Activated T-cell treated with anti-CD3 and anti-CD28 coated beads, Interleukin-2, amount 50 U/mL, for 24 hours (primary cell): ENCODE data around the gene OLFM1.
"Not testable (repeated sequence)": the region's sequence is repeated elsewhere in the genome, so short reads cannot be mapped to it uniquely, and the experiment has no call there.

Experiments used
- DNase-seq: peaks from one replicate; pipeline ENCODE4 v3.0.0-alpha.2; 2020
- H3K27ac Mint-ChIP-seq: 2 replicates; pipeline ENCODE4 v1.8.0; 2020; ENCODE audit warnings: mild to moderate bottlenecking, mixed read lengths
- H3K27me3 Mint-ChIP-seq: 2 replicates; pipeline ENCODE4 v1.8.0; 2020; ENCODE audit warnings: mixed read lengths
- H3K36me3 Mint-ChIP-seq: 2 replicates; pipeline ENCODE4 v1.8.0; 2020; ENCODE audit warnings: low read depth, mixed read lengths
- H3K4me1 Mint-ChIP-seq: 2 replicates; pipeline ENCODE4 v1.8.0; 2020; ENCODE audit warnings: low read depth, mixed read lengths
- H3K4me3 Mint-ChIP-seq: 2 replicates; pipeline ENCODE4 v1.8.0; 2020; ENCODE audit warnings: mild to moderate bottlenecking, moderate library complexity, mixed read lengths
- H3K9me3 Mint-ChIP-seq: 2 replicates; pipeline ENCODE4 v1.8.0; 2020; ENCODE audit warnings: mixed read lengths

The OLFM1 gene

DNA sequence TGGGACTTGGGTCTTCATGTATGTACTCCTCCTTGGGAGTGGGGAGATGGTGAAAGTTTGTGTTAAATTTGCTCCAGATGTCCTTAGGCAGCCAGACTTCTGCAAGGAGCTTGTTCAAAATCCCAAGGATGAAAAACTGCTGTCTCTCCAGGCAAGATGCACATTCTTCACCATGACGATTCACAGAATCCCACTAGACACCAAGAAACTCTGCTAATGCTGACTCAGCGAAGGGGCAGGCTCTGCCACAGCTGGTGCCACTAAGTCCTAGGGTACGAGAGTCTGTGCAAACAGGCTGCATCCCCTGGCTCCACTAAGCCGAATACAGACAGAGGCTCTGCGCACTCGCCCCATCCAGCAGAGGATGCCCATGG, 71.1 kb downstream of the OLFM1 start:
- H3K4me1 Mint-ChIP-seq, result no peaks in the 10 kb centered on the region
- no peak overlapping the region for H3K27ac Mint-ChIP-seq
- H3K4me3 Mint-ChIP-seq, result no peak overlapping the region
- no peaks in the 10 kb centered on the region for H3K9me3 Mint-ChIP-seq
- no peaks in the 10 kb centered on the region for H3K36me3 Mint-ChIP-seq
- peaks cover 34% of the 10 kb centered on the region for H3K27me3 Mint-ChIP-seq
- no peak for DNase-seq

DNA sequence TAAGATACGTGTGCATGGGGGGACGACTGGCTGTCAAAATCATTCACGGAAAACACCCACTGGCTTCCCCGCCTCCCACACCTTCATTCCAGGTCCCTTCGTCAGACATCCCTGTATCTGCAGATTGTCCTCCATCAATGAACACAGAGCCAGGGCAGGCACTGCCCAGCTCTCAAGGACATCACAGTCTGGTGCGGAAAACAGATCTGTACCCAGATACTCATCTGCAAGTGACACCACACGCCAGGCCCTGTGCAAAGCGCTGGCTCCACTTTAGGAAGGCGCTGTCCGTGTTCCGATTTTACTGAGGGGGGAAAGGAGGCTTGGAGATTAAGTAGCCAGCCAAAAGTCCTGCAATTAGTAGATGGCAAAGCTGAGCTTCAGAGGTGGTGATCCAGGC, 72.3 kb downstream of the OLFM1 start:
- Mint-ChIP-seq H3K27me3 (peaks cover 29% of the 10 kb centered on the region), H3K9me3 (no peaks in the 10 kb centered on the region), H3K36me3 (no peaks in the 10 kb centered on the region), H3K4me1 (no peaks in the 10 kb centered on the region), H3K4me3 (no peak overlapping the region), H3K27ac (no peak overlapping the region)
- no peak for DNase-seq

DNA sequence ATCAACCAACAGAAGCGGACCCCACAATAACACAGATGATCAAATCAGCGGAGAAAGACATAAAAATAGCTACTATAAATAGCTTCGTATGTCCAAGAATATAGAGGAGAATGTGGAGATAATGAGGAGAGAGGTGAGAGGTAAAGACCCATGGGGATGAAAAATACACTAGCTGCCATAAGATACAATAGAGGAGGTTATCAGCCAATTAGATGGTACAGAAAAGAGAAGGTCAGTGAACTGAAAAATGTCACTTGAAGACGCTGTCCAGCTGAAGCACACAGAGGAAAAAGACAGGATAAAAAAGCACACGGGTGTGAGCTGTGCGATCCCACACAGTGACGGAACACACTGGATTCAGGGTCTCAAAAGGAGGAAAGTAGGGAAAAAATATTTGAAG, 73.4 kb downstream of the OLFM1 start:
- peaks cover 31% of the 10 kb centered on the region for H3K27me3 Mint-ChIP-seq
- no peaks in the 10 kb centered on the region for H3K4me1 Mint-ChIP-seq
- H3K9me3 Mint-ChIP-seq, result no peaks in the 10 kb centered on the region

DNA sequence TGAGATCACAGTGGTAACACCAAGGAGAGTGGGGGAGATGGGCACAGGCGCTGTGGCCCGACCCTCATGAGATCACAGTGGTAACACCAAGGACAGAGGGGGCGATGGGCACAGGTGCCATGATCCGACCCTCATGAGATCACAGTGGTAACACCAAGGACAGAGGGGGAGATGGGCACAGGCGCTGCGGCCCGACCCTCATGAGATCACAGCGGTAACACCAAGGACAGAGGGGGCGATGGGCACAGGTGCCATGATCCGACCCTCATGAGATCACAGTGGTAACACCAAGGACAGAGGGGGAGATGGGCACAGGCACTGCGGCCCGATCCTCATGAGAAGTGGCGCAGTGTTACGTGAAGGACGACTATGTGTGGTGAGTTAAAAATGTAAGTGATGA, 75.1 kb downstream of the OLFM1 start:
- H3K27ac Mint-ChIP-seq, H3K4me3 Mint-ChIP-seq, DNase-seq, H3K36me3 Mint-ChIP-seq, H3K9me3 Mint-ChIP-seq, H3K4me1 Mint-ChIP-seq: not testable (repeated sequence)
- peaks cover 27% of the 10 kb centered on the region for H3K27me3 Mint-ChIP-seq

More for the DNA sequence above, 73.4 kb downstream of the OLFM1 start:
- DNase-seq, result no peak
- Mint-ChIP-seq H3K27ac (no peak overlapping the region), H3K4me3 (no peak overlapping the region), H3K36me3 (no peaks in the 10 kb centered on the region)

DNA sequence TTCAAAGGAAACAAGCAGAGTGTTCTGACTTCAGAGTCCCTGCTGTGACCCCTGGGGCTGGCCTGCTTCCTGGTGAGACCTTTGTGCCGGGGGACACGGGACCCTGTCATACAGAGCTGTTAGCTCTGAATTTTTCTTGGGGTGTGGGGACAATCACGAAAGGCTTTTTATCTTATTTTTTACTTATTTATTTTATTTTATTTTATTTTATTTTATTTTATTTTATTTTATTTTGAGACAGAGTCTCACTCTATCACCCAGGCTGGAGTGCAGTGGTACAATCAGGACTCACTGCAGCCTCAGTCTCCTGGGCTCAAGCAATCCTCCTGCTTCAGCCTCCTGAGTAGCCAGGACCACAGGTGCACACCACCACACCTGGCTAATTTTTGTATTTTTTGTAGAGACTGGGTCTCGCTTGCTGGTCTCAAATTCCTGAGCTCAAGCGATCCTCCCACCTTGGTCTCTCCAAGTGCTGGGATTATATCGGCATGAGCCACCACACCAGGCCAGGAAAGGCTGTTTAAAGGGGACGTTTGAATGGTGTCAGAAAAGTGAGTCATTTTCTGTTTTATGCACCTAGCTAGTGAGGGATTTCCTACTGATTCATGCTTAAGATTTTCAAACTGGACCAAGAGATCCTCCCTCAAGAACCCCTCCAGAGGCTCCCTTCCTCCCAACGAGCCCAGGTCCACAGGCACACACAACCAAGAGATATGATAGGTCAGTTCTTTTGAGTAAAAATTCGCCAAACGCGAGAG, 75.7 kb downstream of the OLFM1 start:
- H3K9me3 Mint-ChIP-seq, result no peaks in the 10 kb centered on the region

DNA sequence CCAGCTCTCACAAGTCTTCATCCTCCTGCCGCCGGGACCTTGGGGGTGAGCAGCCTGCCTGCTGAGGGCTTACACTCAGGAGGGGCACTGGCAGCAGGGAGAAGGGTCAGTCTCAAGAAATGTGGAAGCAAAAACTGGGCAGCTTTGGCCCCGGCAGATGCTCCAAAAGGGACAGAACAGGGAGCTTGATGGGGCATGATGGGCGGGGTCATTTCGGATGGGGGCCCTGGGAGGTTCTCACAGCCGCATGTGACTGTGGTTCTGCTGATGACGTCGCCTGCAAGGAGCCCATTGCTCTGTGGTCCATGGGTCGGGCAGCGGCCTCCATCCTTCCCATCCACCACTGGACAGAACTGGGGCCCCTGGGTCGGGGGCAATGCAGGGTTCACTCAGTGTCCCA, 76.6 kb downstream of the OLFM1 start:
- Mint-ChIP-seq H3K27me3 (peaks cover 16% of the 10 kb centered on the region), H3K36me3 (no peaks in the 10 kb centered on the region), H3K9me3 (no peaks in the 10 kb centered on the region), H3K4me1 (no peaks in the 10 kb centered on the region), H3K27ac (no peak overlapping the region), H3K4me3 (no peak overlapping the region)
- no peak for DNase-seq

More for the DNA sequence above, 75.7 kb downstream of the OLFM1 start:
- Mint-ChIP-seq H3K27ac (no peak overlapping the region), H3K4me3 (no peak overlapping the region), H3K27me3 (peaks cover 21% of the 10 kb centered on the region), H3K36me3 (no peaks in the 10 kb centered on the region), H3K4me1 (no peaks in the 10 kb centered on the region)
- DNase-seq, result no peak

DNA sequence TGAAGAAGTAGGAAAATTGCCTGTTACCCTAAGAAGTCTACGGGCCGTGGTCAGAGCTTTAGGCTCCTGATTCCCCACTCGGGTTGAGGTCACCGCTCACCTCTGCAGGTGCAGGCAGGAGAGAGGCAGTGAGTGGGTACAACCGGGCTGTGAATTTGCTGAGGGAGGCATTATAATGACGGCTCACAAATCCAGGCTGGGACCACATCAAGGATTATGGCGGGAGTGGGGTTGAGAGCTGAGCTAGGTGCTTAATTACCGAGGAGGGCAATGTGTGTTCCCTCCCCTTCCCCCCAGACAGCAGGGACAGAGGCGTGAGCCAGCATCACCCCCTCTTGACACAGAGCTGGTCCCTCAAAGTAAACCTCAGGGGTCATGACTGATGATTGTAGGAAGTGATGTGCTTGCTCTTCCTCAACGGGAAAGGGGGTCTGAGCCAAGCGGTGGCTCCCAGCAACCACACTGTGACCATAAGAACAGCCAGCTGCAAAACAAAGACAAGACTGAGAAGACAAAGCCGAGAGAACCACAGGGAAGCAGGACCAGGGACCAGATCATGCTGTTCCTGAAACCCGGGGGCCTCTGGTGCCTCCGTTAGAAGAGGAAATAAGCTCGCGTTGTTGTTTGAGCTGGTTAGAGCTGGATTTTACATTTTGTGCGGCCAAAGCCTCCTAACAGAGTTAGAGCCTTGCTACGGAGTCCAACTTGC, 77.7 kb downstream of the OLFM1 start:
- no peaks in the 10 kb centered on the region for H3K36me3 Mint-ChIP-seq
- H3K27me3 Mint-ChIP-seq, result peaks cover 8% of the 10 kb centered on the region
- no peak for DNase-seq
- H3K4me1 Mint-ChIP-seq, result no peaks in the 10 kb centered on the region
- H3K9me3 Mint-ChIP-seq, result no peaks in the 10 kb centered on the region
- no peak overlapping the region for H3K27ac Mint-ChIP-seq
- no peak overlapping the region for H3K4me3 Mint-ChIP-seq

DNA sequence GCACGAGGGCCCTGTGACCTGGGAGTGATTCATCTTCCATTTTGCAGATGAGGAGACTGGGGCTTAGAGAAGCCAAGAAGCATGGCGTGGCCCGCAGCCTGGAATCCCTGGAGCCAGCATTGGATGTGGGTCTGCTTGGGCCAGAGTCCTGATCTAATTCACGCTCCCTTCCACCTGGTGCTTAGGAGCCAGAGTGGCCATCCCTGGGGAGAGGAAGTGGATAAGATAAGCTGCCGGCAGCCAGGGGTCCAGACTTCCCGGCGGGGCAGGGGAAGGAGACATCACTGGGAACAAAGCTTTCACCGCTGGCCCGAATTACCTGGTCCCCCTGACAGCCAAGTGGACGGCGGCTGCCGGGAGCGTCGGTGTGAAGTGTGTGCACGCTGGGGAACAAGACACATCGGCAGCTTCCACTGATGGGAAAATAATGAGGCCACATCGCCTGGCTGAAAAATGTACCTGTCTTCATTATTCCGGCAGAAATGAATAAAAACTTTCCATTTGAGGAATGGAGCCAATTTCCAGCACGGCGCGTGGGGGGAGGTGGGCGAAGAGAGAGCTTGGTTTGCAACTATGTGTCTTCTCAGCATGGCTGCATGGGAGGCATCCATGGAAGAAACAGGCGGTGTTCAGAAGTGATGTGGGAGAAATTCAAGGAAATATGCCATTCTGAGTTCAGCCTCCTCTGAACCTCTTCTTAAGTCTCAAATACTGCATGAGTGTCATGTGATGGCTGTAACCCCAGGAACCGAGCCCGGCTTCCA, 78.5 kb downstream of the OLFM1 start:
- no peaks in the 10 kb centered on the region for H3K36me3 Mint-ChIP-seq
- no peaks in the 10 kb centered on the region for H3K9me3 Mint-ChIP-seq
- no peak overlapping the region for H3K27ac Mint-ChIP-seq
- H3K4me1 Mint-ChIP-seq, result no peaks in the 10 kb centered on the region
- no peak for DNase-seq
- H3K4me3 Mint-ChIP-seq, result no peak overlapping the region
- H3K27me3 Mint-ChIP-seq, result peaks cover 8% of the 10 kb centered on the region

DNA sequence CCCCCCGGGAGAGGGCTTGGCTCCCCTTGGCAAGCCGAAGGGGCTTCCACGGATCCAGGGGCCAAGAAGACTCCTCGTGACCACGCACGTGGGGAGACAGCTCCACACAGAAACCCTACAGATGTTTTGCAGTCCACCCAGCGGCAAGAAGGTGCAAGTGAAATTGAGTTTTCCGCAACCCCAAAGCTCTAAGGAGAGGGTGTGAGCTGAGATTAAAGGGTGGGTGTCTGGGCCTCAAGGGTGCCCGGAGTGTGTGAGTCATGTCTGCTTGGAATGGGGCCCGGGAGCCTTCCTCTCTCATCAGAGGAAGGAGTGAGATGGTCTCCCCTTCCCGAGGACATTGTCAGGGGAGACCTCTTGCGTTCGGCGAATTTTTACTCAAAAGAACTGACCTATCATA, 79.1 kb downstream of the OLFM1 start:
- no peaks in the 10 kb centered on the region for H3K36me3 Mint-ChIP-seq
- H3K27ac Mint-ChIP-seq, result no peak overlapping the region
- no peak for DNase-seq
- H3K27me3 Mint-ChIP-seq, result peaks cover 8% of the 10 kb centered on the region
- H3K4me1 Mint-ChIP-seq, result no peaks in the 10 kb centered on the region
- no peak overlapping the region for H3K4me3 Mint-ChIP-seq
- H3K9me3 Mint-ChIP-seq, result no peaks in the 10 kb centered on the region

DNA sequence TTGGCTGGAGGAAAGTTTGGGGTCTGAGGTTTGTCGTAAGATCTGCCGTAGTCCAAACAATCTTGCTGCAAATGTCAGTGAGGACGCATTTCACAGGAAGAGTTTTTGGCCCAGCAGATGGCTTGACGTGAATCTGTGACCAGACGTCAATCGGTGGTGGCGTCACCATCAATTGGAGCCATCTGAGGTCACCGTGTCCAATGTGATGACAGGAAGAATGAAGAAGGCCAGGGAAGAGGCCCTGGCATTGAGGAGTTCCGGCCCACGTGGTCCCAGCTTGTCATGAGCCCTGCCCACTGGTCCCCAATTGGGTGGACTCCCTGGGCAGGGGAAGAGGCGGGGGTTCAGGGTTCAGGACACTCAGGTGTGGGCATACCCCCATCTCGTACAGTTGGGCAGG, 79.9 kb downstream of the OLFM1 start:
- Mint-ChIP-seq H3K4me1 (no peaks in the 10 kb centered on the region), H3K27me3 (peaks cover 8% of the 10 kb centered on the region), H3K4me3 (no peak overlapping the region)

DNA sequence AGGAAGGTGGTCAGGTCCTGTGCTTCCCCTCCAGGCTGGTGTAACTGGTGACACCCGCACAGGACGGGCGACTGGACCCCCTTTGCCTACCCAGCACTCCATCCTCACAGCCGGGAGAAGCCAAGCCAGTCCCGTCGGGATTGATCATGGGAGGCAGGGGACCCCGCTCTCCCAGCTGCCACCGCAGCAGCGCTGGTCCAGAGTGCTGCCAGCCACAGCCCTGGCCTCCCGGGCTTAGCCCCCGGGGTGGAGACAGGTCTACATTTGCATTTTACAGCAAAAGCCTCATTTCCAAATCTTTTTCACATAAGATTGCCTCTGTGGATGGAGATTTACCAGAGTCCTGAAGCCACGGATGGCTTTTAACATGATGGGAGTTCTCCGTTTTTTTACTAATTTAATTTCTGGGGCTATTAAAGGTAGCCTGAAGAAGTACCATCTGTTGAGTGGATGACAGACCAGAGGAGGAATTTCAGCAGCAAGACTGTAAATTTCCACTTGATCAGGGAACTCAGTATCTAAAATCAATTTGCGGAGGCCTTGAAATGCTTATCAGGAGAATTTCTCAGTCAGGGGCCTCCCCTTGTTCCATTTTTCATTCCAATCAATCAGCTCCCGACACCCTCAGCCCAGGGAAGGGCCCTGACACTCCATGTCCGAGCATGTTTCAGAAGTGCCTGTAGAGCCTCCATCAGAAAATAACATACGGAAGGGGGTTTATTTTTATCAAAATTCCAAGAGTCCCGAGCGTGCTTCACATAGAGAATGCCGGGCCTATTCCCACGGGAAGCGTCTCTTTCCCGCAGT, 80.6 kb downstream of the OLFM1 start:
- Mint-ChIP-seq H3K4me1 (no peaks in the 10 kb centered on the region), H3K9me3 (no peaks in the 10 kb centered on the region), H3K27ac (no peak overlapping the region), H3K4me3 (no peak overlapping the region), H3K36me3 (no peaks in the 10 kb centered on the region), H3K27me3 (peaks cover 8% of the 10 kb centered on the region)
- DNase-seq, result no peak

More for the DNA sequence above, 79.9 kb downstream of the OLFM1 start:
- Mint-ChIP-seq H3K27ac (no peak overlapping the region), H3K9me3 (no peaks in the 10 kb centered on the region), H3K36me3 (no peaks in the 10 kb centered on the region)
- no peak for DNase-seq

DNA sequence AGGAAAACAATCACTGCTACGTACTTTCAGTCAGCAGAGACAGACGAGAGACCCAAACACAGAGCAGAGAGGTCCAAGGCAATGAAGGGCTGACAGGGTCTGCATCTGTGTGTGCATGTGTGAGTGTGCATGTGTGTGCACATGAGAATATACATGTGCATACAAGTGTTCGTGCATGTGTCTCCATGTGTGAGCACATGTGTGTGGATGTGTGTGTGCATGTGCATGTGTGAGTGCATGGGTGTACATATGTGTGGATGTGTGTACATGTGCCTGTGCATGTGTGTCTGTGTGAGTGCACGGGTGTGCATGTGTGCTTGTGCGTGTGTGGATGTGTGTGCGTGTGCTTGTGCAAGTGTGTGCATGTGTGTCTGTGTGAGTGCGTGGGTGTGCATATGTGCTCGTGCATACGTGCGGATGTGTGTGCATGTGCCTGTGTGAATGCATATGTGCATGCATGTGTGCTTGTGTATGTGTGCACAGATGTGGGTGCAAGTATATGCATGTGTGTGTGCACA, 82.3 kb downstream of the OLFM1 start:
- Mint-ChIP-seq H3K27ac (no peak overlapping the region), H3K4me3 (no peak overlapping the region), H3K4me1 (no peaks in the 10 kb centered on the region), H3K27me3 (peaks cover 8% of the 10 kb centered on the region), H3K9me3 (no peaks in the 10 kb centered on the region), H3K36me3 (no peaks in the 10 kb centered on the region)
- no peak for DNase-seq

DNA sequence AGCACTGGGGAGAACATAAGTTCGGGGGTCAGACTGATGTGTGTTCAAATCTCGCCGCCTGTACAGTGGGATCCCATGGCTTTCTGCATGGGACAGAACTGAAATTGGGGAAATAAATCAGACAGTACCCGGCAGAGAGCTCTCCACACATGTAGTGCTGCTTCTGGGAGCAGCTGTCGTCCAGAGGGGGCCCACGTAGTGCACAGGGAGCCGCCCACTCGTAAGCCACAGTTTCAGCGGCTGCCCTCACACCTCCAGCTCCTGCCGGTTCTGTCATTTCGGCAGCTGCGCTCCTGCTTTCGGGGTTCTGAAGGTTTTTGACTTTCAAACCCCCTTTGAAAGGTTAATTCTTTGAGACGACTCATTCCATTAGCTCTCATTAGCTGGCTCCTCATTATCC, 83.1 kb downstream of the OLFM1 start:
- H3K9me3 Mint-ChIP-seq, result no peaks in the 10 kb centered on the region
- H3K27ac Mint-ChIP-seq, result no peak overlapping the region
- H3K36me3 Mint-ChIP-seq, result no peaks in the 10 kb centered on the region
- H3K27me3 Mint-ChIP-seq, result peaks cover 8% of the 10 kb centered on the region
- DNase-seq, result no peak
- H3K4me3 Mint-ChIP-seq, result no peak overlapping the region
- H3K4me1 Mint-ChIP-seq, result no peaks in the 10 kb centered on the region
